ENCODE results near the gene SELENOW. TPM values are rescaled to one million over a fixed set of nuclear protein-coding genes. Genes with fewer than 3 reads are reported as not detected.
"Not testable (repeated sequence)": the region's sequence is repeated elsewhere in the genome, so short reads cannot be mapped to it uniquely, and the experiment has no call there.

The SELENOW gene
- total RNA-seq, 2 donors from 2014 or later, result 126 to 127 TPM

DNA sequence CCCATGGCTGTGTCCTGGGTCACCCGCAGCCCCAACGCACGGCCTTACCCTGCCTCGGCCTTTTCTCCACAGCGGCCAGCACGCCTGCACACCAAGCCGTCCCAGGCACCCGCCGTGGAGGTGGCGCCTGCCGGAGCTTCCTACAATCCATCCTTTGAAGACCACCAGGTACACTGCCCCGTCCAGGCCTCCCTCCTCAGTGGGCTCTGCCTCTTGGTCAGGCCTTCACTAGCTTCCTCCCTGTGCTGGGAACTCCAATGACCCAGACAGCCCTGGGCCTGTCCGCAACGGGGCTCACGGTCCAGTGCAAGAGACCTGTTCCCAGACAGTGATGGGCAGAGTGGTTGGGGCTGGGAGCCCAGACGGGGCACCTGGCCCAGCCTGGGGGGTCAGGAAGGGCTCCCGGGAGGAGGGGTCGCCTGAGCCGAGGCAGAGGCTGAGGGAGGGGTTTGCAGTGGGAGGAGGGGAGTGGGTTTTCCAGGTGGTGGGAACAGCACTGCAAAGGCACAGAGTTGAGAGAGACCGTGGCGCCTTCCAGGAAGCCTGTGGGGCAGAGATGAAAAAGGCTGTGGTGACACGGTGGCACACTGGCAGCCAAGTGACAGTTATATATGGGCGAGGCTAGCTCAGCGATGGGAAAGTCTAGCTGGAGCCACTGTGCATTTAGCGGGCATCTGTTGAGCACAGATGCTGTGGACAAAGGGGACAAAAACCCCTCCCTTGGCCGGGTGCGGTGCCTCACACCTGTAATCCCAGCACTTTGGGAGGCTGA, 25.9 kb upstream of the SELENOW start:
- Mint-ChIP-seq H3K27me3 (no peaks in the 10 kb centered on the region), H3K36me3 (ENCODE audit: low read depth) (peaks cover 84% of the 10 kb centered on the region), H3K27ac (no peak overlapping the region), H3K4me3 (no peak overlapping the region), H3K9me3 (no peaks in the 10 kb centered on the region), H3K4me1 (peaks cover 12% of the 10 kb centered on the region)
- no peak for ATAC-seq (replicated peaks)

DNA sequence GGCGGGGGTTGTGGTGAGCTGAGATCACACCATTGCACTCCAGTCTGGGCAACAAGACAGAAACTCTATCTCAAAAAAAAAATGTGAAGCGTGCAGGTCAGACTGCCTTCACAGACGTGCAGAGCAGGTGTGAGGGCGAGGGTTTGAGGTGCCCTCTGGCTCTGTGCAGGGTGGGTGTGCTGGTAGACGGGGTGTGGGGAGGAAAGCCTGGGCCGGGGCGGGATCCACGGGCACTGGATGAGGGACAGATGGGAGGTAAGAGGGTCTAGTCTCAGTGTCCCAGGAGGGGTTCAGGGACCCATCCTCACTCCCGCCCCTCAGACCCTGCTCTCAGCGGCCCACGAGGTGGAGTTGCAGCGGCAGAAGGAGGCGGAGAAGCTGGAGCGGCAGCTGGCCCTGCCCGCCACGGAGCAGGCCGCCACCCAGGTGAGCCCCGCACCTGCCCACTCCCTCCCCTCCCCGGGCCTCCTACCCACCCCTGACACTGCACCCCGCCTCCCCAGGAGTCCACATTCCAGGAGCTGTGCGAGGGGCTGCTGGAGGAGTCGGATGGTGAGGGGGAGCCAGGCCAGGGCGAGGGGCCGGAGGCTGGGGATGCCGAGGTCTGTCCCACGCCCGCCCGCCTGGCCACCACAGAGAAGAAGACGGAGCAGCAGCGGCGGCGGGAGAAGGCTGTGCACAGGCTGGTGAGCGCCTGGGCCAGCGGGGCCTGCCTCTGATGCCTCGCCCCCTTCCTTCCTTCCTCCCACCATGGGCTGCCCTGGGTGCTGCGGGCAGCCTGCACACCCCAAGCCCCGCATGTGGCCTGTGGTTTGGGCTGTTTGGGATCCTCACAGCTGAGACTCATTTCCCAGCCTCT, 24.1 kb upstream of the SELENOW start:
- peaks cover 84% of the 10 kb centered on the region for H3K36me3 Mint-ChIP-seq (ENCODE audit: low read depth)
- ATAC-seq (replicated peaks), result no peak
- no peak overlapping the region for H3K4me3 Mint-ChIP-seq
- no peaks in the 10 kb centered on the region for H3K4me1 Mint-ChIP-seq
- no peaks in the 10 kb centered on the region for H3K9me3 Mint-ChIP-seq
- peak overlapping the region; percentile 30 for H3K27ac Mint-ChIP-seq
- H3K27me3 Mint-ChIP-seq, result no peaks in the 10 kb centered on the region

GRCh38 chr19:47755065-47755761, 23.3 kb upstream of the SELENOW start:
- no peak overlapping the region for H3K4me3 Mint-ChIP-seq
- no peak for ATAC-seq (replicated peaks)
- peaks cover 77% of the 10 kb centered on the region for H3K36me3 Mint-ChIP-seq (ENCODE audit: low read depth)
- no peak overlapping the region for H3K27ac Mint-ChIP-seq
- H3K9me3 Mint-ChIP-seq, result no peaks in the 10 kb centered on the region
- H3K4me1 Mint-ChIP-seq, result no peaks in the 10 kb centered on the region
- H3K27me3 Mint-ChIP-seq, result no peaks in the 10 kb centered on the region

DNA sequence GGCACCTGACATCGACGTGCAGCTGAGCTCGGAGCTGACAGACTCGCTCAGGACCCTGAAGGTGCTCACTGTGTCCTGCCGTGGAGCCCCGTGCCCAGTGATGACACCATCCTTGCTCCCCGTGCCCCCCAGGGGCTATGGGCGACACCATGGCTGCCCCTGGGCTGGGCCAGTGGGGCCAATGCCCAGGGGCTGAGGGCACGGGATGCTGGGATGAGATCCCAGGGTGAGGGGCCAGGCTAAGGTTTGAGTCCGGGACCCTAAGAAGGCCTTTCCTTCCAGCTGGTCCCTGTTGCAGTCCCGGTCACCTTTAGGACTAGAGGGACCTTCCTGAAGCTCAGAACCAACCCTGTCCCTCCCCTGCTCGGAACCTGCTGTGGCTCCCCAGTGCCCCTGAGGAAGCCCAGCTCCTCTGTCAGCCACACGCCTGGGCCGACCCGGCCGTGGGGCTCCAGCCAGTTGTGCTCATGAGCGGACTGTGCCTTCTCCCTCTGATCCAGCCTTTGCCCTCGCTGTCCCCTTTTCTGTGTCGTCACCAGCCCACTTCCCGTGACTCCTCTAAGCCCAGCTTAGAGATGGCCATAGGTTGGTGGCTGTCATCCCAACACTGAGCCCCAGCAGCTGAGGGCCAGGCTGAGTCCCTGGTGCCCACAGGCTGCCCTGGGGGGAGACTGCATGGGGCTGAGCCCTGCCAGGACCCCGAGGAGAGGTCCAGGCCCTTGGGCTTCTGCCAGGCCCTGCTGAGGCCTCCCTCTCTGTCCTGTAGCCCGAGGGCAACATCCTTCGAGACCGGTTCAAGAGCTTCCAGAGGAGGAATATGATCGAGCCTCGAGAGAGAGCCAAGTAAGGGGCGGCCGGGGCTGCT, 22.5 kb upstream of the SELENOW start:
- Mint-ChIP-seq H3K36me3 (ENCODE audit: low read depth) (peaks cover 69% of the 10 kb centered on the region), H3K27me3 (no peaks in the 10 kb centered on the region), H3K4me1 (no peaks in the 10 kb centered on the region)

GRCh38 chr19:47756627-47756929, 21.9 kb upstream of the SELENOW start:
- Mint-ChIP-seq H3K4me3 (no peak overlapping the region), H3K9me3 (no peaks in the 10 kb centered on the region), H3K4me1 (no peaks in the 10 kb centered on the region), H3K36me3 (ENCODE audit: low read depth) (peaks cover 63% of the 10 kb centered on the region), H3K27ac (no peak overlapping the region), H3K27me3 (no peaks in the 10 kb centered on the region)
- ATAC-seq (replicated peaks), result no peak

More for the DNA sequence above, 22.5 kb upstream of the SELENOW start:
- Mint-ChIP-seq H3K4me3 (no peak overlapping the region), H3K27ac (no peak overlapping the region), H3K9me3 (no peaks in the 10 kb centered on the region)
- no peak for ATAC-seq (replicated peaks)

DNA sequence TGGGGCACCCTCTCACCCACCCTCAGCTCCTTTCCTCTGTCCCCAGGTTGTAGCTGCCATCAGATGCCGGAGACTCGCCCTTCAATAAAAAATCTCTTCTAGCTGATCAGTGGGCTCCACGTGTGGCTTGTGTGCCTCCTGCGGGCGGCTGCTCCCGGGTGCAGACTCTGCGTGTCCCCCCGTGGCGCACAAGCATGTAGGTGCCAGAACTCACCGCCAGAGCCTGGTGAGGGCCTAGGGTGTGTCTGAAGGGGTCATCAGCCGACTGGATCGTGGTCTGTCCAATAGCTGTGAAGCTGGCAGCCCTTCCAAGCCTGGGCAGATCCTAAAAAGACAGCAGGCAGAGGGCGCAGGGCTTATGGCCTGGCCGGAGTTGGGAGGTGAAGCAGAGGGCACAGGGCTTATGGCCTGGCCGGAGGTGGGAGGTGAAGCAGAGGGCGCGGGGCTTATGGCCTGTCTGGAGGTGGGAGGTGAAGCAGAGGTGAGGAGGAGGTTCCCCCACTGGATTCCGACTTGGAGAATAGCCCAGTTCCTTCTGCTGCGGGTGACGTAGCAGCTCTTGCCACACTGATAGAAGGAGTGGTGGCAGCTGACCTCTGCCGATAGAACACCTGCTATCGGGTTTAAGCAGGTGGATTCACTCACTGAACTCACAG, 21.4 kb upstream of the SELENOW start:
- Mint-ChIP-seq H3K9me3 (no peaks in the 10 kb centered on the region), H3K36me3 (ENCODE audit: low read depth) (peaks cover 58% of the 10 kb centered on the region), H3K27ac (no peak overlapping the region), H3K4me1 (no peaks in the 10 kb centered on the region), H3K27me3 (no peaks in the 10 kb centered on the region), H3K4me3 (no peak overlapping the region)
- no peak for ATAC-seq (replicated peaks)

DNA sequence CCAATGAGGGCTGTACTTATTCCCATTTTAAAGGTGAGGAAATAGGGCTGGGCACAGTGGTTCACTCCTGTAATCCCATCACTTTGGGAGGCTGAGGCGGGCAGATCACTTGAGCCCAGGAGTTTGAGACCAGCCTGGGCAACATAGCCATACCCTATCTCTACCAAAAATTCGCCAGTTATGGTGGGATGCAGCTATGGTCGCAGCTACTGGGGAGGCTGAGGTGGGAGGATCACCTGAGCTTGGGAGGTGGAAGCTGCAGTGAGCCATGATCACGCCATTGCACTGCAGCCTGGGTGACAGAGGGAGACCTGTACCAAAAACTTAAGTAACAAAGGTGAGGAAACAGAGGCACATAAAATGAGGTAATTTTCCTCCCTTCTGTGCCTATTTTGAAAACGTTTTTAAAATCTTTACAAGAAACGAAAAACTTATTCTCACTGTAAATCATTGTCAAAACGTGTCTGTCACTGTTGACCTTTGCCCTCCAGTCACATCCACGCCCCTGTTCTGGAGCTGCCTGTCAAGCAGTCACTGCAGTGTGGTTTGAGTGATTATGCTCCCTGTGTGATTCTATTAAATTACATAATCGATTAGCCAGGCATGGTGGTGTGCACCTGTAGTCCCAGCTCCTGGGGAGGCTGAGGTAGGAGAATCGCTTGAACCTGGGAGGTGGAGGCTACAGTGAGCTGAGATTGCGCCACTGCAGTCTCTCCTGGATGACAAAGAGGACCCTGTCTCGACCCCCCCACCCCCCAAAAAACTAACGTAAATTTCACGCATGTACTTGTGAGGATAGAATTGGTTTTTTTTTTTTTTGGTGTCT, 20.7 kb upstream of the SELENOW start:
- Mint-ChIP-seq H3K9me3 (no peaks in the 10 kb centered on the region), H3K4me1 (no peaks in the 10 kb centered on the region), H3K27ac (no peak overlapping the region), H3K4me3 (no peak overlapping the region), H3K27me3 (no peaks in the 10 kb centered on the region), H3K36me3 (ENCODE audit: low read depth) (peaks cover 50% of the 10 kb centered on the region)
- no peak for ATAC-seq (replicated peaks)

DNA sequence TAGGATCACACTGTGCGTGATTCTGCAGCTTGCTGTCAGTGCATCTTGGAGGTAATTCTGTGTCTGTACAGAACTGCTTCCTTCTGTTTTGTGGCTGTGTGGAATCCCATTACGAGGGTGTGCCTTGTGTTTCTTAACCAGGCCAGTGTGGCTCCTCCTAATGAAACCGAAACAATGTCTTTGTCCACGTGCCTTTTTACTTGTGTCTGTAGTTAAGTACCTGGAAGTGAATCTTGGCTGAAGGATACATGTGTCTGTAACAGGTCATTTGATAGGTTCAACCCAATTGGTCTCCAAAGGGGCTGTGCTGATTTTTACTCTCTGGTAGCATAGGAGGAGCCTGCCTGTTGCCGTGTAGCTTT, 20.1 kb upstream of the SELENOW start:
- Mint-ChIP-seq H3K27me3 (no peaks in the 10 kb centered on the region), H3K4me3 (no peak overlapping the region), H3K27ac (no peak overlapping the region), H3K36me3 (ENCODE audit: low read depth) (peaks cover 45% of the 10 kb centered on the region), H3K9me3 (no peaks in the 10 kb centered on the region), H3K4me1 (no peaks in the 10 kb centered on the region)
- ATAC-seq (replicated peaks), result no peak

DNA sequence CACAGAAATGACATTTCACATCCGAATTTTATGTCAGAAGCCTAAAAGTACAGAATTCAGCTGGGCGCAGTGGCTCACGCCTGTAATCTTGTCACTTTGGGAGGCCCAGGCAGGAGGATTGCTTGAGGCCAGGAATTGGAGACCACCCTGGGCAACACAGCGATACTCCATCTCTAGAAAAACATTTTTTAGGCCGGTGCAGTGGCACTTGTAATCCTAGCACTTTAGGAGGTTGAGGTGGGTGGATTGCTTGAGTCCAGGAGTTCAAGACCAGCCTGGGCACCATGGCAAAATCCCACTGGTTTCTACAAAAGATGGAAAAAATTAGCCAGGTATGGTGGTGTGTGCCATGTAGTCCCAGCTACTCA, 17.9 kb upstream of the SELENOW start:
- Mint-ChIP-seq H3K4me3 (no peak overlapping the region), H3K27ac (no peak overlapping the region), H3K36me3 (ENCODE audit: low read depth) (peaks cover 35% of the 10 kb centered on the region), H3K9me3 (no peaks in the 10 kb centered on the region), H3K27me3 (no peaks in the 10 kb centered on the region), H3K4me1 (peaks cover 4% of the 10 kb centered on the region)
- ATAC-seq (replicated peaks), result no peak

DNA sequence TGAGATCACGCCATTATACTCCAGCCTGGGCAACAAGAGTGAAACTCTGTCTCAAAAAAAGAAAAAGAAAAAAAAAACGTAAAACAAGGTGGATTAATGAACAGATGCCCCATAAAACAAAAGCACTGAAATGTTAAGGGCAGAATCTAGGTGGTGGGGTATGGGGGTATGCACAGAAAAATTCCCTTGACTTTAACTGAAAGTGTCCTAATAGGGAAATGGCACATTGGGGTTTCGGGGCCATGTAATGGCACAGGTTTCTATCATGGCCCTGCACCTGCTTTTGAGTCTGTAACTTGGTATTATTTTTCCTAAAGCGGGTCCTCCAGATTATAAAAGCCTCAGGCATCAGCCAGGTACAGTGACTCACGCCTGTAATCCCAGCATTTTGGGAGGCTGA, 16.9 kb upstream of the SELENOW start:
- Mint-ChIP-seq H3K4me3 (no peak overlapping the region), H3K27me3 (no peaks in the 10 kb centered on the region), H3K27ac (no peak overlapping the region), H3K4me1 (peaks cover 4% of the 10 kb centered on the region), H3K36me3 (ENCODE audit: low read depth) (peaks cover 29% of the 10 kb centered on the region), H3K9me3 (no peaks in the 10 kb centered on the region)
- ATAC-seq (replicated peaks), result no peak

DNA sequence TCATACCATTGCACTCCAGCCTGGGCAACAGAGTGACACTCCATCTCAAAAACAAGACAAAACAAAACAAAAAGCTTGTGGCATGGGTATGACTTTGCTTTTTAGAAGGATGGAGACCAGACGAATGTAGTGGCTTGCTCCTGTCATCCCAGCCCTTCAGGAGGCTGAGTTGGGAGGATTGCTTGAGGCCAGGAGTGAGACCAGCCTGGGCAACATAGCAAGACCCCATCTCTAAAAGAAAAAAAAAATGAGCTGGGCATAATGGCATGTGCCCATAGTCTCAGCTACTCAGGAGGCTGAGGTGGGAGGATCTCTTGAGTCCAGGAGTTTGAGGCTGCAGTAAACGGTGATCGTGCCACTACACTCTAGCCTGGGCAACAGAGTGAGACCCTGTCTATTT, 16.4 kb upstream of the SELENOW start:
- Mint-ChIP-seq H3K27me3 (no peaks in the 10 kb centered on the region), H3K27ac (no peak overlapping the region), H3K9me3 (no peaks in the 10 kb centered on the region), H3K4me3 (no peak overlapping the region), H3K36me3 (ENCODE audit: low read depth) (peaks cover 23% of the 10 kb centered on the region), H3K4me1 (peaks cover 4% of the 10 kb centered on the region)
- no peak for ATAC-seq (replicated peaks)

- Mint-ChIP-seq H3K4me1 (peaks cover 4% of the 10 kb centered on the region), H3K9me3 (no peaks in the 10 kb centered on the region), H3K4me3 (no peak overlapping the region), H3K36me3 (ENCODE audit: low read depth) (peaks cover 17% of the 10 kb centered on the region), H3K27me3 (no peaks in the 10 kb centered on the region), H3K27ac (no peak overlapping the region)
- no peak for ATAC-seq (replicated peaks)
Measured at GRCh38 chr19:47762615-47763308, 15.7 kb upstream of the SELENOW start.

GRCh38 chr19:47764705-47765104, 13.8 kb upstream of the SELENOW start:
- H3K27ac Mint-ChIP-seq; ATAC-seq (replicated peaks); H3K9me3 Mint-ChIP-seq; H3K4me3 Mint-ChIP-seq; H3K27me3 Mint-ChIP-seq; H3K4me1 Mint-ChIP-seq; H3K36me3 Mint-ChIP-seq (ENCODE audit: low read depth): not testable (repeated sequence)

All from activated T-helper 17 cell treated with anti-CD3 and anti-CD28 coated beads, Interleukin-2, amount 50 U/mL, for 72 hours (primary cell).